Measurements from ENCODE around the gene ATP2B3.

The ATP2B3 gene

DNA sequence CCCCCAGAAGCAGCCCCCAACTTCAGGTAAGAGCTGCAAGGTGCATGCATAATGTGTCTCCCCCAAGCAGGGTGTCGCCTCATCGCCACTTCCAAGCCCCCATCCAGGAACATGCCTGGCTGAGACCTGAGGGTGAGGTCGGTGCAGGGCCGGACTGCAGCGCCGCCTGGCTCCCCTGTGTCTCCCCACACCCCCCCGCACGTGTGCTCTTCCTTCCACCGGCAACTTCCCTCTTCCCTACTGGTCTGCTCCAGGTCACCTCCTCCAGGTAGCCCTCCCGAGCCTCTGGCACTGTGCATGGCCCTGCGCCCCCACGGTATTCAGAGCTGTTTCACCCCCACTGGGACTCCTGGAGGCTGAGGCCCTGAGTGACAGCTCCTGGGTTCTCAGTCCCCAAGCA, 24.9 kb upstream of the ATP2B3 start:
- no peaks in the 10 kb centered on the region for H3F3A ChIP-seq (ENCODE audit: insufficient read depth, low read length)
- no peaks in the 10 kb centered on the region for H3K9me2 ChIP-seq (ENCODE audit: low read depth, low read length)
- no peak overlapping the region for H3K4me3 ChIP-seq (ENCODE audit: low read depth, low read length, poor library complexity, severe bottlenecking)
- TF ChIP-seq, protein P1, sequence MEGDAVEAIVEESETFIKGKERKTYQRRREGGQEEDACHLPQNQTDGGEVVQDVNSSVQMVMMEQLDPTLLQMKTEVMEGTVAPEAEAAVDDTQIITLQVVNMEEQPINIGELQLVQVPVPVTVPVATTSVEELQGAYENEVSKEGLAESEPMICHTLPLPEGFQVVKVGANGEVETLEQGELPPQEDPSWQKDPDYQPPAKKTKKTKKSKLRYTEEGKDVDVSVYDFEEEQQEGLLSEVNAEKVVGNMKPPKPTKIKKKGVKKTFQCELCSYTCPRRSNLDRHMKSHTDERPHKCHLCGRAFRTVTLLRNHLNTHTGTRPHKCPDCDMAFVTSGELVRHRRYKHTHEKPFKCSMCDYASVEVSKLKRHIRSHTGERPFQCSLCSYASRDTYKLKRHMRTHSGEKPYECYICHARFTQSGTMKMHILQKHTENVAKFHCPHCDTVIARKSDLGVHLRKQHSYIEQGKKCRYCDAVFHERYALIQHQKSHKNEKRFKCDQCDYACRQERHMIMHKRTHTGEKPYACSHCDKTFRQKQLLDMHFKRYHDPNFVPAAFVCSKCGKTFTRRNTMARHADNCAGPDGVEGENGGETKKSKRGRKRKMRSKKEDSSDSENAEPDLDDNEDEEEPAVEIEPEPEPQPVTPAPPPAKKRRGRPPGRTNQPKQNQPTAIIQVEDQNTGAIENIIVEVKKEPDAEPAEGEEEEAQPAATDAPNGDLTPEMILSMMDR (IDR thresholded peaks at IDR 0.05; ENCODE audit: low read length), result no peak
- no peak for TF ChIP-seq EZH2 (IDR thresholded peaks at IDR 0.05; ENCODE audit: borderline replicate concordance, low read length)
- no peaks in the 10 kb centered on the region for H3K4me1 ChIP-seq (ENCODE audit: insufficient read depth, low read length, severe bottlenecking)
- H3K27ac ChIP-seq (ENCODE audit: low read depth, low read length, poor library complexity, severe bottlenecking), result no peak overlapping the region
- no peaks in the 10 kb centered on the region for H3K79me2 ChIP-seq (ENCODE audit: insufficient read depth, low read length)
- H3K4me2 ChIP-seq (ENCODE audit: low read length), result no peak overlapping the region
- H3K9me3 ChIP-seq (ENCODE audit: low read length), result no peaks in the 10 kb centered on the region
- H3K36me3 ChIP-seq (ENCODE audit: insufficient read depth, low read length), result no peaks in the 10 kb centered on the region
- no peak overlapping the region for H3K9ac ChIP-seq (ENCODE audit: low read length)
- H3K27me3 ChIP-seq (ENCODE audit: insufficient read depth, low read length), result no peaks in the 10 kb centered on the region
- no peak overlapping the region for H2AFZ ChIP-seq (ENCODE audit: low read length)
- H4K20me1 ChIP-seq (ENCODE audit: insufficient read depth, low read length), result no peaks in the 10 kb centered on the region

- TF ChIP-seq EZH2 (IDR thresholded peaks at IDR 0.05; ENCODE audit: borderline replicate concordance, low read length), result no peak
- TF ChIP-seq, protein P1 (IDR thresholded peaks at IDR 0.05; ENCODE audit: low read length), result no peak
- Histone ChIP-seq H3K9me2 (ENCODE audit: low read depth, low read length) (no peaks in the 10 kb centered on the region), H3K9ac (ENCODE audit: low read length) (no peak overlapping the region), H3K4me2 (ENCODE audit: low read length) (no peak overlapping the region), H3K4me3 (ENCODE audit: low read depth, low read length, poor library complexity, severe bottlenecking) (no peak overlapping the region), H4K20me1 (ENCODE audit: insufficient read depth, low read length) (no peaks in the 10 kb centered on the region), H3K27ac (ENCODE audit: low read depth, low read length, poor library complexity, severe bottlenecking) (no peak overlapping the region), H3F3A (ENCODE audit: insufficient read depth, low read length) (no peaks in the 10 kb centered on the region), H3K27me3 (ENCODE audit: insufficient read depth, low read length) (no peaks in the 10 kb centered on the region), H3K9me3 (ENCODE audit: low read length) (no peaks in the 10 kb centered on the region), H2AFZ (ENCODE audit: low read length) (no peak overlapping the region), H3K4me1 (ENCODE audit: insufficient read depth, low read length, severe bottlenecking) (no peaks in the 10 kb centered on the region), H3K79me2 (ENCODE audit: insufficient read depth, low read length) (no peaks in the 10 kb centered on the region), H3K36me3 (ENCODE audit: insufficient read depth, low read length) (no peaks in the 10 kb centered on the region)
These were observed 24.4 kb upstream of the ATP2B3 start for GRCh38 chrX:153493085-153493484.

DNA sequence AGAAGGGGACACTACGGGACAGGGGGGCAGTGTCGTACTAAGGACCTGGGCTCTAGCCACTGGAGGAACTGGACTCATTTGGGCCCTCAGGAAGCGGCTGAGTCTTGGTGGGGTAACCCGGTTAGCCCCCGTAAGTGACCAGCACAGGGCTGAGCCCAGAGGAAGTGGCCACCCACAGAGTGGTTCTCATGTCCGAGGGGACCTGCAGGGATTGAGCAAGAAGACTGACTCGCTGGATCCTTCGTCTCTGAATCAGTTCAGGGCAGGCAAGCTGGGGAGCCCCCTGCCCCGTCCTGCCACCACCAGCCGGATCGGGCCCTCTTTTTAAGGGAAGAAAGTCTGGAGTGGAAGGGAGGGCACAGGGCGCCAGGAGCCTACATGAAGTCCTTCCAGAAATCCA, 23.4 kb upstream of the ATP2B3 start:
- H3K4me3 ChIP-seq (ENCODE audit: low read depth, low read length, poor library complexity, severe bottlenecking), result no peak overlapping the region

More for the DNA sequence above, 23.4 kb upstream of the ATP2B3 start:
- no peaks in the 10 kb centered on the region for H3K9me3 ChIP-seq (ENCODE audit: low read length)
- no peaks in the 10 kb centered on the region for H3K9me2 ChIP-seq (ENCODE audit: low read depth, low read length)
- no peaks in the 10 kb centered on the region for H4K20me1 ChIP-seq (ENCODE audit: insufficient read depth, low read length)
- no peak overlapping the region for H3K9ac ChIP-seq (ENCODE audit: low read length)
- no peaks in the 10 kb centered on the region for H3K36me3 ChIP-seq (ENCODE audit: insufficient read depth, low read length)
- no peaks in the 10 kb centered on the region for H3F3A ChIP-seq (ENCODE audit: insufficient read depth, low read length)
- no peak overlapping the region for H3K4me2 ChIP-seq (ENCODE audit: low read length)
- no peak overlapping the region for H2AFZ ChIP-seq (ENCODE audit: low read length)
- TF ChIP-seq, protein P1 (IDR thresholded peaks at IDR 0.05; ENCODE audit: low read length), result no peak
- no peak for TF ChIP-seq EZH2 (IDR thresholded peaks at IDR 0.05; ENCODE audit: borderline replicate concordance, low read length)
- H3K27me3 ChIP-seq (ENCODE audit: insufficient read depth, low read length), result no peaks in the 10 kb centered on the region
- no peak overlapping the region for H3K27ac ChIP-seq (ENCODE audit: low read depth, low read length, poor library complexity, severe bottlenecking)
- H3K4me1 ChIP-seq (ENCODE audit: insufficient read depth, low read length, severe bottlenecking), result no peaks in the 10 kb centered on the region
- no peaks in the 10 kb centered on the region for H3K79me2 ChIP-seq (ENCODE audit: insufficient read depth, low read length)

Measured in OCI-LY1 (cell line).